ENCODE results near the gene CDH12. TPM values are rescaled to one million over a fixed set of nuclear protein-coding genes. Genes with fewer than 3 reads are reported as not detected.

CDH12 gene
- total RNA-seq, 4 donors from 2014 or later, result 0.38 to 2.8 (median 0.94) TPM

- no peaks in the 10 kb centered on the region for H3K27me3 ChIP-seq
- DNase-seq (ENCODE audit: low spot score in 2 of 2), result no peak
- 92% methylated on average over 5 of the region's 5 CpGs for WGBS
- H3K36me3 ChIP-seq, result no peaks in the 10 kb centered on the region
- no peak for TF ChIP-seq CTCF (IDR thresholded peaks at IDR 0.05)
- no peak for TF ChIP-seq POLR2AphosphoS5 (IDR thresholded peaks at IDR 0.05)
- no peak for TF ChIP-seq POLR2A (IDR thresholded peaks at IDR 0.05)
- no peaks in the 10 kb centered on the region for H3K9me3 ChIP-seq
- H3K4me1 ChIP-seq, result no peaks in the 10 kb centered on the region
- no peak overlapping the region for H3K4me3 ChIP-seq
- H3K27ac ChIP-seq, result no peak overlapping the region
Measured at GRCh38 chr5:22699319-22699718, 153.8 kb downstream of the CDH12 start.

GRCh38 chr5:22693121-22693520, 160.0 kb downstream of the CDH12 start:
- H3K27ac ChIP-seq, result no peak overlapping the region
- DNase-seq (ENCODE audit: low spot score in 2 of 2), result no peak
- 78% methylated on average over 4 of the region's 4 CpGs for WGBS
- H3K36me3 ChIP-seq, result no peaks in the 10 kb centered on the region
- no peak for TF ChIP-seq POLR2AphosphoS5 (IDR thresholded peaks at IDR 0.05)
- no peak for TF ChIP-seq EP300 (IDR thresholded peaks at IDR 0.05)
- TF ChIP-seq CTCF (IDR thresholded peaks at IDR 0.05), result no peak
- no peak for TF ChIP-seq POLR2A (IDR thresholded peaks at IDR 0.05)
- no peak overlapping the region for H3K4me3 ChIP-seq
- no peaks in the 10 kb centered on the region for H3K9me3 ChIP-seq
- no peaks in the 10 kb centered on the region for H3K27me3 ChIP-seq
- no peaks in the 10 kb centered on the region for H3K4me1 ChIP-seq

GRCh38 chr5:22683050-22683449, 170.1 kb downstream of the CDH12 start:
- no peaks in the 10 kb centered on the region for H3K4me1 ChIP-seq
- DNase-seq (ENCODE audit: low spot score in 2 of 2), result no peak
- H3K36me3 ChIP-seq, result no peaks in the 10 kb centered on the region
- WGBS, result 22% methylated on average over 2 of the region's 2 CpGs
- no peak overlapping the region for H3K4me3 ChIP-seq
- no peaks in the 10 kb centered on the region for H3K27me3 ChIP-seq
- no peaks in the 10 kb centered on the region for H3K9me3 ChIP-seq
- TF ChIP-seq EP300 (IDR thresholded peaks at IDR 0.05) (no peak), POLR2AphosphoS5 (IDR thresholded peaks at IDR 0.05) (no peak), POLR2A (IDR thresholded peaks at IDR 0.05) (no peak), CTCF (IDR thresholded peaks at IDR 0.05) (no peak)
- H3K27ac ChIP-seq, result no peak overlapping the region

- 33% methylated on average over 3 of the region's 3 CpGs for WGBS
- Histone ChIP-seq H3K36me3 (no peaks in the 10 kb centered on the region), H3K27ac (no peak overlapping the region), H3K4me3 (no peak overlapping the region), H3K4me1 (no peaks in the 10 kb centered on the region), H3K9me3 (no peaks in the 10 kb centered on the region), H3K27me3 (no peaks in the 10 kb centered on the region)
- TF ChIP-seq EP300 (IDR thresholded peaks at IDR 0.05), result no peak
- DNase-seq (ENCODE audit: low spot score in 2 of 2), result no peak
Measured at GRCh38 chr5:22678886-22679285, 174.3 kb downstream of the CDH12 start.

- no peak overlapping the region for H3K4me3 ChIP-seq
- H3K36me3 ChIP-seq, result no peaks in the 10 kb centered on the region
- no peaks in the 10 kb centered on the region for H3K4me1 ChIP-seq
- no peak overlapping the region for H3K27ac ChIP-seq
- H3K9me3 ChIP-seq, result no peaks in the 10 kb centered on the region
- DNase-seq (ENCODE audit: low spot score in 2 of 2), result no peak
- no peak for TF ChIP-seq POLR2A (IDR thresholded peaks at IDR 0.05)
- TF ChIP-seq EP300 (IDR thresholded peaks at IDR 0.05), result no peak
- no peak for TF ChIP-seq POLR2AphosphoS5 (IDR thresholded peaks at IDR 0.05)
- no peak for TF ChIP-seq CTCF (IDR thresholded peaks at IDR 0.05)
- H3K27me3 ChIP-seq, result no peaks in the 10 kb centered on the region
Measured at GRCh38 chr5:22673131-22673530, 180.0 kb downstream of the CDH12 start.

GRCh38 chr5:22669345-22669744, 183.8 kb downstream of the CDH12 start:
- WGBS, result 73% methylated on average over 4 of the region's 4 CpGs
- Histone ChIP-seq H3K27ac (no peak overlapping the region), H3K4me1 (no peaks in the 10 kb centered on the region), H3K36me3 (no peaks in the 10 kb centered on the region), H3K9me3 (no peaks in the 10 kb centered on the region), H3K4me3 (no peak overlapping the region), H3K27me3 (no peaks in the 10 kb centered on the region)
- no peak for TF ChIP-seq EP300 (IDR thresholded peaks at IDR 0.05)
- TF ChIP-seq POLR2AphosphoS5 (IDR thresholded peaks at IDR 0.05), result no peak
- TF ChIP-seq CTCF (IDR thresholded peaks at IDR 0.05), result no peak
- TF ChIP-seq POLR2A (IDR thresholded peaks at IDR 0.05), result no peak
- DNase-seq (ENCODE audit: low spot score in 2 of 2), result no peak

Data from suprapubic skin (tissue), 4 donors.